K562 (cell line): ENCODE measurements around the gene ANKDD1A. TPM values are rescaled to one million over a fixed set of nuclear protein-coding genes. Genes with fewer than 3 reads are reported as not detected.

Experiments
- E2F5 ChIP-seq: sonication (generic); formaldehyde crosslinking; IDR thresholded peaks from 2 replicates; pipeline ENCODE4 v1.8.0; 2022; ENCODE audit warnings: mild to moderate bottlenecking, missing genetic modification reagents
- ELK1 ChIP-seq: sonication (generic); formaldehyde crosslinking; IDR thresholded peaks from 2 replicates; pipeline ENCODE4 v1.8.1; 2022; ENCODE audit warnings: missing genetic modification reagents
- EP400 ChIP-seq: fragments of 450-650 bp; IDR thresholded peaks from 2 replicates; pipeline ENCODE4 v1.6.1; 2017; ENCODE audit warnings: antibody characterized with exemption, mild to moderate bottlenecking, moderate library complexity
- FOXJ2 ChIP-seq: fragments of 200-800 bp; sonication (Bioruptor generic); IDR thresholded peaks from 2 replicates; pipeline ENCODE4 v1.6.1; 2016; ENCODE audit warnings: missing genetic modification characterization, missing compliant biosample characterization
- GABPA ChIP-seq: fragments of 200-800 bp; sonication (Bioruptor generic); conservative IDR thresholded peaks from 2 replicates; pipeline ENCODE4 v1.6.1; 2016; ENCODE audit warnings: low read depth, missing genetic modification characterization, missing compliant biosample characterization
- HOMEZ ChIP-seq: fragments of 250-450 bp; sonication (Bioruptor Pico); IDR thresholded peaks from 2 replicates; pipeline ENCODE4 v1.4.0; 2020; ENCODE audit warnings: mild to moderate bottlenecking, moderate library complexity
- IFI16 ChIP-seq: fragments of 250-450 bp; sonication (Bioruptor Pico); IDR thresholded peaks from 2 replicates; pipeline ENCODE4 v2.1.2; 2022; ENCODE audit warnings: mild to moderate bottlenecking, inconsistent platforms
- POLR2A ChIP-seq: fragments of 450-650 bp; conservative IDR thresholded peaks from 2 replicates; pipeline ENCODE4 v1.6.1; 2016
- TBL1XR1 ChIP-seq, 2 experiments: IDR thresholded peaks; 2 replicates each; pipeline ENCODE4 v1.6.1; 2012; ENCODE audit warnings: improper control_type of control experiment in 2 of 2, low read length in 2 of 2, mild to moderate bottlenecking in 1 of 2
- ZNF224 ChIP-seq: sonication (generic); formaldehyde crosslinking; IDR thresholded peaks from 2 replicates; pipeline ENCODE4 v1.8.0; 2022; ENCODE audit warnings: mild to moderate bottlenecking, missing genetic modification reagents
- ZNF655 ChIP-seq: fragments of 250-450 bp; sonication (Bioruptor Pico); IDR thresholded peaks from 2 replicates; pipeline ENCODE4 v1.5.0; 2021
- ZNF717 ChIP-seq: fragments of 250-450 bp; sonication (Bioruptor Pico); IDR thresholded peaks from 2 replicates; pipeline ENCODE4 v1.5.0; 2021
- polyA plus RNA-seq, 8 experiments: library from polyadenylated mRNA; depleted of rRNA in 4 of 8; stranded (reverse) in 5 of 8; unstranded in 3 of 8; fragments of >200 nt; fragmentation: Nextera tagmentation in 2 of 8; fragmentation: Illumina TruSeq in 1 of 8; extraction: Ambion mirVana in 2 of 8; extraction: Trizol in 1 of 8; gene quantifications; 2 replicates each; pipeline versions ENCODE4 v1.2.1 to v1.2.3, GENCODE V29; 2011 to 2014; ENCODE audit warnings: inconsistent platforms in 1 of 8, missing spikeins in 1 of 8
- total RNA-seq, 7 experiments: library from RNA; depleted of rRNA in 6 of 7; stranded (reverse); fragments of >200 nt in 6 of 7; fragmentation: Illumina TruSeq in 2 of 7; extraction: Trizol in 2 of 7; gene quantifications; 2 replicates each; pipeline versions ENCODE4 v1.2.1 to v1.2.3, GENCODE V29; 2011 to 2021; ENCODE audit warnings: low replicate concordance in 1 of 7

Gene ANKDD1A
- total and polyA plus RNA-seq, 9 of the 15 experiments (the other 6 are each of a cell fraction or from before 2014, with no cell fraction given), result 0.08 to 0.80 (median 0.43) TPM

DNA sequence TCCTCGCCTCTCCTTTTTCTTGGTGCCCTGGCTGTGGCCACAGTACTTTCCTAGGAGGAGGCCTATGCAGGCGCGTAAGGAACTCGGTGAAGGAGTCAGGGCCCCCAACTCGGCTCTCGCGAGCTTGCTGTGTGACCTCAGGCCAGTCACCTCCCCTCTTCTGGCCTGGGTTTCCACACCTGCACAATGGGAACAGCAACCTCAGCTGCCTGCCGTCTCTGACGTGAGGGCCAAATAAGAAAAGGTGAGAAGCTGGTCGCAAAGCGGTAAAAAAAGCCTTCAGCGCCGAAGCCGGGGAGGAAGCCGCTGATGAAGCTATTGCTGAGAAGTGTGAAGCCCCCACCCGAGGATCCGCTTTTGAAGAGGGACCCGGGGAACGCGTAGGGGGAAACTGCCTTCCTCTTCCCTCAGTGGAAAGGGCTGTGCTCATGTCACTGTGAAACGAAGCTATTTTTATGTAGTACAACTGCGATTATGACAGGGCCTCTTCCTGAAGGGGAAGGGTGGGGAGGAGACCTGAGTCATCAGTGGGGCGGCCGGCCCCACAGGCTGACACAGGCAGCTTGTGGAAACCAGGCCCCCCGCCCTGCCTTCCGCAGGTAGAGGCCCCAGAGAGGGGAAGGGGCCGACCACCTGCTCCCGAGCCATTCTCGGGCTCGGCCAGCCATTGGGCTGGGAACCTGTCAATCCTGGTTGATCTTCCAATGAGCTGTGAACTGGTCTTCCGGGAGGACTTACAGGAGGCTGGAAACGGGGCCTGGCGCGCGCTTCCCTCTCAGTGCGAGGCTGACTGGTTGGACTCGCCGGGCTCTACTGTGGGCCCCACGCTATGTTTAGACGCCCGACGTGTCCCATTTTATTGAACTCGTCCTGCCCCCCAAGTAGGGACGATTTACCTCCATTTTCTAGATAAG is 18.0 kb upstream of the ANKDD1A start (continued):
- TF ChIP-seq HOMEZ (CRISPR knock-in tag) (no peak), ZNF717 (no peak), EP400 (0 out of 2 replicates have a peak, but pooled peaks have one; percentile 23), FOXJ2 (tag) (no peak), ZNF224 (CRISPR knock-in tag) (no peak), POLR2A (peak; percentile 55; the same call in 1 of the 2 replicates), TBL1XR1 (IDR thresholded peaks at IDR 0.05; ENCODE audit: low read length in 2 of 2) (0 out of 4 replicates have a peak, but pooled peaks of 1 of the 2 experiments have one; percentile 13), IFI16 (CRISPR knock-in tag) (no peak), ZNF655 (CRISPR knock-in tag) (no peak), ELK1 (CRISPR knock-in tag) (no peak), E2F5 (CRISPR knock-in tag) (no peak), GABPA (peak; percentile 63)
